Islet precursor cell (in vitro differentiated cells): ENCODE data around the gene XAB2.

Experiments
- DNase-seq: peaks from one replicate; pipeline ENCODE4 v3.0.0-alpha.2; 2018

The XAB2 gene

GRCh38 chr19:7629347-7630054 lies at the start of gene XAB2, which contains the start of gene PET100:
Gene XAB2, minus strand, starts transcription at chr19:7629545. Its CDS starts 18 bp downstream, at chr19:7629527.
Gene PET100, plus strand, starts transcription at chr19:7629793. Its CDS starts 41 bp downstream, at chr19:7629834.
- DNase-seq, result peak; percentile 99

- DNase-seq, result no peak
These were observed 48.4 kb upstream of the XAB2 start for GRCh38 chr19:7677669-7678311.

GRCh38 chr19:7676854-7677253 lies 47.5 kb upstream of the XAB2 start, which contains the start of gene MCEMP1:
Gene MCEMP1, plus strand, starts transcription at chr19:7677090. Its CDS starts 31 bp downstream, at chr19:7677121.
- DNase-seq, result no peak

GRCh38 chr19:7676376-7676775 lies 47.0 kb upstream of the XAB2 start:
- no peak for DNase-seq

GRCh38 chr19:7674010-7675005 lies 45.0 kb upstream of the XAB2 start:
- peak; percentile 63 for DNase-seq

GRCh38 chr19:7672522-7672921 lies 43.2 kb upstream of the XAB2 start:
- DNase-seq, result no peak

- no peak for DNase-seq
These were observed 41.4 kb upstream of the XAB2 start for GRCh38 chr19:7670790-7671189.

GRCh38 chr19:7670150-7670783 lies 40.9 kb upstream of the XAB2 start:
- DNase-seq, result no peak

GRCh38 chr19:7669641-7670040 lies 40.3 kb upstream of the XAB2 start:
- no peak for DNase-seq

GRCh38 chr19:7668842-7669241 lies 39.5 kb upstream of the XAB2 start, which contains the start of gene RETN:
Gene RETN, plus strand, starts transcription at chr19:7669049. Its CDS starts 278 bp downstream, at chr19:7669327.
- DNase-seq, result no peak

GRCh38 chr19:7665076-7665475 lies 35.7 kb upstream of the XAB2 start:
- no peak for DNase-seq

GRCh38 chr19:7663706-7664105 lies 34.4 kb upstream of the XAB2 start:
- DNase-seq, result no peak

GRCh38 chr19:7662657-7663056 lies 33.3 kb upstream of the XAB2 start:
- no peak for DNase-seq

GRCh38 chr19:7661744-7662538 lies 32.6 kb upstream of the XAB2 start:
- DNase-seq, result no peak

GRCh38 chr19:7658219-7658686 lies 28.9 kb upstream of the XAB2 start:
- no peak for DNase-seq

GRCh38 chr19:7657131-7657751 lies 27.9 kb upstream of the XAB2 start:
- DNase-seq, result no peak

- DNase-seq, result no peak
These were observed 26.2 kb upstream of the XAB2 start for GRCh38 chr19:7655581-7655980.

- no peak for DNase-seq
These were observed 25.1 kb upstream of the XAB2 start for GRCh38 chr19:7654401-7654800.

GRCh38 chr19:7652061-7652641 lies 22.8 kb upstream of the XAB2 start:
- peak; percentile 89 for DNase-seq

GRCh38 chr19:7650148-7650547 lies 20.8 kb upstream of the XAB2 start:
- DNase-seq, result no peak
